HepG2 (cell line): ENCODE results near the gene IL26. TPM values are rescaled to one million over a fixed set of nuclear protein-coding genes. Genes with fewer than 3 reads are reported as not detected.

Experiments used
- ATAC-seq: fragments of 200-7000 bp; cut with Tn5 transposase; 3 replicates; pipeline ENCODE4 v1.9.1; 2020; ENCODE audit warnings: mild to moderate bottlenecking, moderate library complexity
- BruUV-seq: library from RNA; stranded (reverse); fragments of 400-500 nt; replicated peaks from 2 replicates; lab custom pipeline; 2021; lab: Mats Ljungman, UMichigan
- CTCF ChIA-PET: fragments of 300-600 bp; formaldehyde crosslinking; extraction: SDS; loops from one replicate; lab custom pipeline; 2021; ENCODE audit warnings: low total read pairs, inconsistent platforms, low intra/inter-chr PET ratio; lab: Yijun Ruan, JAX
- POLR2A ChIA-PET: fragments of 350-600 bp; sonication (Branson Sonifier 250); formaldehyde crosslinking; loops from one replicate; lab custom pipeline; 2020; ENCODE audit warnings: antibody characterized with exemption, inconsistent platforms; lab: Yijun Ruan, JAX
- DNase-seq: peaks from one replicate; pipeline ENCODE4 v3.0.0-alpha.2; 2015; ENCODE audit warnings: low spot score
- FAIRE-seq: peaks from 3 replicates; lab custom pipeline; 2011; peaks lifted over from hg19 to GRCh38; lab: Jason Lieb, UNC
- H2AFZ ChIP-seq: one replicate; pipeline ENCODE4 v1.6.1; 2011; ENCODE audit warnings: low read length, inconsistent platforms
- H3K27ac ChIP-seq: fragments of 300-600 bp; 3 replicates; pipeline ENCODE4 v1.8.0; 2011; ENCODE audit warnings: mixed run types, mild to moderate bottlenecking, mixed read lengths, low read length, inconsistent platforms; ENCODE audit not compliant: insufficient read depth; ENCODE audit errors: extremely low read length
- H3K27me3 ChIP-seq, 2 experiments: fragments of 200-600 bp in 1 of 2; 2 replicates in 1 of 2; 3 replicates in 1 of 2; pipeline versions ENCODE4 v1.6.0 to v1.8.0; 2011; ENCODE audit warnings: low read length in 2 of 2, mild to moderate bottlenecking in 2 of 2, moderate library complexity in 2 of 2, inconsistent platforms in 1 of 2; ENCODE audit not compliant: insufficient read depth in 2 of 2, control insufficient read depth in 1 of 2
- H3K36me3 ChIP-seq, 2 experiments: fragments of 200-600 bp in 1 of 2; replicated peaks in 1 of 2; 2 replicates in 1 of 2; 3 replicates in 1 of 2; pipeline versions ENCODE4 v1.5.1 to v1.8.0; 2011; ENCODE audit warnings: low read length in 2 of 2, inconsistent platforms in 1 of 2; ENCODE audit not compliant: insufficient read depth in 2 of 2, control insufficient read depth in 1 of 2
- H3K4me1 ChIP-seq: 2 replicates; pipeline ENCODE4 v1.5.1; 2012; ENCODE audit warnings: low read length, inconsistent platforms; ENCODE audit not compliant: insufficient read depth
- H3K4me2 ChIP-seq: 2 replicates; pipeline ENCODE4 v1.6.0; 2011; ENCODE audit warnings: low read depth, low read length, inconsistent platforms
- H3K4me3 ChIP-seq, 3 experiments: fragments of 200-600 bp in 1 of 3; sonication (generic), shearing (Covaris generic) in 1 of 3; replicated peaks in 1 of 3; 2 replicates each; pipeline ENCODE4 v1.5.1; 2011 to 2016; ENCODE audit warnings: low read length in 3 of 3, inconsistent platforms in 2 of 3, low read depth in 2 of 3, mild to moderate bottlenecking in 2 of 3, control low read depth in 1 of 3, mixed read lengths in 1 of 3; ENCODE audit not compliant: insufficient read depth in 1 of 3
- H3K79me2 ChIP-seq: one replicate; pipeline ENCODE4 v1.6.1; 2011; ENCODE audit warnings: low read length, inconsistent platforms; ENCODE audit not compliant: insufficient read depth
- H3K9ac ChIP-seq: 2 replicates; pipeline ENCODE4 v1.6.0; 2011; ENCODE audit warnings: mild to moderate bottlenecking, low read depth, low read length, inconsistent platforms; ENCODE audit not compliant: insufficient read depth
- H3K9me3 ChIP-seq: 2 replicates; pipeline ENCODE4 v1.5.1; 2012; ENCODE audit warnings: mild to moderate bottlenecking, low read length
- H4K20me1 ChIP-seq: 2 replicates; pipeline ENCODE4 v1.6.0; 2011; ENCODE audit warnings: inconsistent platforms, mild to moderate bottlenecking, low read length, moderate library complexity; ENCODE audit not compliant: insufficient read depth
- CSRNP1 ChIP-seq: sonication (generic); formaldehyde crosslinking; IDR thresholded peaks from 2 replicates; pipeline ENCODE4 v1.8.1; 2023; ENCODE audit warnings: mild to moderate bottlenecking, missing genetic modification reagents
- PHF8 ChIP-seq: sonication (generic); formaldehyde crosslinking; IDR thresholded peaks from 2 replicates; pipeline ENCODE4 v1.5.0; 2020; ENCODE audit warnings: missing genetic modification reagents
- ZNF24 ChIP-seq: fragments of 450-650 bp; IDR thresholded peaks from 2 replicates; pipeline ENCODE4 v1.6.1; 2017; ENCODE audit warnings: antibody characterized with exemption, mild to moderate bottlenecking
- ZSCAN21 ChIP-seq: sonication (generic); formaldehyde crosslinking; IDR thresholded peaks from 2 replicates; pipeline ENCODE4 v1.8.0; 2022; ENCODE audit warnings: mild to moderate bottlenecking, missing genetic modification reagents, moderate library complexity, borderline replicate concordance
- ZSCAN29 ChIP-seq: sonication (generic); formaldehyde crosslinking; conservative IDR thresholded peaks from 2 replicates; pipeline ENCODE4 v1.4.0; 2020; ENCODE audit warnings: mild to moderate bottlenecking, missing genetic modification reagents
- ZSCAN31 ChIP-seq: sonication (generic); formaldehyde crosslinking; IDR thresholded peaks from 2 replicates; pipeline ENCODE4 v1.5.0; 2020; ENCODE audit warnings: low read depth, mild to moderate bottlenecking, missing genetic modification reagents
- WGBS: methylation state at CpG from one replicate; pipeline ENCODE4 v1.1.6; 2017; ENCODE audit warnings: low lambda C conversion rate; 5-methylcytosine and 5-hydroxymethylcytosine counted together
- in situ Hi-C: cut with HindIII; loops from 2 replicates; pipeline ENCODE4 v1.10.0; 2017; ENCODE audit warnings: low pct_unique_long_range_greater_than_20kb; ENCODE audit not compliant: extremely low pct_ligation_motif_present
- intact Hi-C: fragments of 100-400 bp; cut with micrococcal nuclease; formaldehyde crosslinking; loops from one replicate; pipeline ENCODE4 v1.10.0; 2022; ENCODE audit not compliant: unreplicated experiment
- polyA plus RNA-seq, 8 experiments: library from polyadenylated mRNA; depleted of rRNA in 3 of 8; stranded (reverse) in 7 of 8; unstranded in 1 of 8; fragments of >200 nt; fragmentation: Illumina TruSeq in 4 of 8; extraction: Trizol in 4 of 8; gene quantifications; 2 replicates each; pipeline versions ENCODE4 v1.2.1 to v1.2.3, GENCODE V29; 2011 to 2016; ENCODE audit warnings: low read depth in 4 of 8, missing spikeins in 1 of 8, mixed read lengths in 1 of 8; ENCODE audit not compliant: insufficient read depth in 1 of 8
- total RNA-seq, 5 experiments: library from RNA; depleted of rRNA; stranded (reverse); fragments of >200 nt; fragmentation: Illumina TruSeq; extraction: Trizol; gene quantifications; 2 replicates each; pipeline ENCODE4 v1.2.3, GENCODE V29; 2016; ENCODE audit warnings: low read depth in 1 of 5
- TF ChIP-seq, protein P1 (sequence below): sonication (generic); formaldehyde crosslinking; conservative IDR thresholded peaks from 2 replicates; pipeline ENCODE4 v1.4.0; 2020; ENCODE audit warnings: missing genetic modification reagents

IL26 gene
- total and polyA plus RNA-seq, 2 of the 13 experiments (the other 11 are each of a cell fraction or from before 2014, with no cell fraction given): not detected

- Histone ChIP-seq H4K20me1 (no peaks in the 10 kb centered on the region), H3K9ac (no peak overlapping the region), H3K4me1 (no peaks in the 10 kb centered on the region), H3K36me3 (no peaks in the 10 kb centered on the region), H3K27ac (no peak overlapping the region), H3K9me3 (no peaks in the 10 kb centered on the region), H3K79me2 (no peaks in the 10 kb centered on the region), H3K27me3 (no peaks in the 10 kb centered on the region; a peak in 1 of 5 replicates), H3K4me3 (no peak overlapping the region), H2AFZ (no peak overlapping the region), H3K4me2 (no peak overlapping the region)
- WGBS: 0% methylated on average over 1 of the region's 1 CpG
- in situ Hi-C loops (no loop called here), intact Hi-C loops (no loop called here)
- POLR2A ChIA-PET: no interaction called here
- no peak for DNase-seq
- BruUV-seq: no TSS peak
- ATAC-seq: no peak
- CTCF ChIA-PET: no interaction called here
- no peak for FAIRE-seq
- TF ChIP-seq CSRNP1 (CRISPR knock-in tag) (no peak), ZSCAN21 (CRISPR knock-in tag) (no peak), PHF8 (CRISPR knock-in tag) (no peak), ZNF24 (no peak), ZSCAN29 (no peak), ZSCAN31 (CRISPR knock-in tag) (no peak)
- TF ChIP-seq, protein P1, sequence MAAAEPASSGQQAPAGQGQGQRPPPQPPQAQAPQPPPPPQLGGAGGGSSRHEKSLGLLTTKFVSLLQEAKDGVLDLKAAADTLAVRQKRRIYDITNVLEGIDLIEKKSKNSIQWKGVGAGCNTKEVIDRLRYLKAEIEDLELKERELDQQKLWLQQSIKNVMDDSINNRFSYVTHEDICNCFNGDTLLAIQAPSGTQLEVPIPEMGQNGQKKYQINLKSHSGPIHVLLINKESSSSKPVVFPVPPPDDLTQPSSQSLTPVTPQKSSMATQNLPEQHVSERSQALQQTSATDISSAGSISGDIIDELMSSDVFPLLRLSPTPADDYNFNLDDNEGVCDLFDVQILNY (CRISPR knock-in tag): no peak
Measured at GRCh38 chr12:68154779-68155178, 70.8 kb downstream of the IL26 start.

Other genes with a start within 250 kb of the IL26 start
- not detected in 2 replicates for gene IFNG-AS1, start 236.4 kb downstream of the IL26 start, total RNA-seq (2016; rRNA removed; fragmentation: Illumina TruSeq; extraction: Trizol)
- not detected in 2 replicates for gene IFNG-AS1, start 236.4 kb downstream of the IL26 start, polyA plus RNA-seq (2011; rRNA removed)
- not detected in 2 replicates for gene IFNG, start 66.1 kb downstream of the IL26 start, total RNA-seq (2016; rRNA removed; fragmentation: Illumina TruSeq; extraction: Trizol)
- not detected in 2 replicates for gene IFNG, start 66.1 kb downstream of the IL26 start, polyA plus RNA-seq (2011; rRNA removed)
- not detected in 2 replicates for gene IL22, start 27.8 kb upstream of the IL26 start, total RNA-seq (2016; rRNA removed; fragmentation: Illumina TruSeq; extraction: Trizol)
- gene IL22, start 27.8 kb upstream of the IL26 start, polyA plus RNA-seq (2011; rRNA removed): not detected in 2 replicates
- 13.0 and 15.2 TPM in 2 replicates for gene MDM1, start 106.6 kb upstream of the IL26 start, total RNA-seq (2016; rRNA removed; fragmentation: Illumina TruSeq; extraction: Trizol)
- gene MDM1, start 106.6 kb upstream of the IL26 start, polyA plus RNA-seq (2011; rRNA removed): 3.6 and 4.6 TPM in 2 replicates